ENCODE data around the gene C2CD4B. TPM values are rescaled to one million over a fixed set of nuclear protein-coding genes. Genes with fewer than 3 reads are reported as not detected.
A peak's percentile ranks its signal among the peaks of the same experiment; 100 is the strongest.

Gene C2CD4B
- total RNA-seq, 1 experiment from 2014 or later = not detected

DNA sequence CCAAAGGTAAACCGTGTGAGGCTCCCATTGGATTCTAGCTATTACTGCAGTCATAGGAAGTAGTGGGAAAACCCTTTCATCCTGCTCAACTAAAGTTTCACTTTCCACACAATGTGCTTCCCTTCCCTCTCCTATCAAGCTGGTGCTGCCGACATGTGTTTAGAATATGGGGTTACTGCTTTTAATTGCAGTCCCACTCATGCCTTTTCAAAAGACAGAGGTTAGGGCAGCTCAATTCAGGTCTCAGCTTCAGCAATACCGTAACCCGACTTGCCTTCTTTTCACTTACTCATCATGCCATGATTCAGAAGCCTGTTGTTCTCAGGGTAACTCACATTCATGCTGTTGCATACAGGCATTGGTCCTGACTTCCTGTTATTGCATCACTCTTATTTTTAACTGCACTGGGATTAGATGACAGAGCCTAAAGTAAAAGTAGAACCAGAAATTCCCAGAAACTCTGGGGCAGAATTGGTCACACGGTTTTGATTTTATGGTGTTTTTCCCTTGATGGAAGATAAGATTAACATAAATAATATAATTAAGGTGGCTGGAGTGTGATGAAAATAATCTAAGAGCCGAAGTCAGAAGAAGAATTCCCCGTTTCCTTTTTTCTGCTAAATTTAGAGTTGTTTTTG is 45.7 kb downstream of the C2CD4B start:
- peak; percentile 94 for DNase-seq (ENCODE audit: low read depth)

DNA sequence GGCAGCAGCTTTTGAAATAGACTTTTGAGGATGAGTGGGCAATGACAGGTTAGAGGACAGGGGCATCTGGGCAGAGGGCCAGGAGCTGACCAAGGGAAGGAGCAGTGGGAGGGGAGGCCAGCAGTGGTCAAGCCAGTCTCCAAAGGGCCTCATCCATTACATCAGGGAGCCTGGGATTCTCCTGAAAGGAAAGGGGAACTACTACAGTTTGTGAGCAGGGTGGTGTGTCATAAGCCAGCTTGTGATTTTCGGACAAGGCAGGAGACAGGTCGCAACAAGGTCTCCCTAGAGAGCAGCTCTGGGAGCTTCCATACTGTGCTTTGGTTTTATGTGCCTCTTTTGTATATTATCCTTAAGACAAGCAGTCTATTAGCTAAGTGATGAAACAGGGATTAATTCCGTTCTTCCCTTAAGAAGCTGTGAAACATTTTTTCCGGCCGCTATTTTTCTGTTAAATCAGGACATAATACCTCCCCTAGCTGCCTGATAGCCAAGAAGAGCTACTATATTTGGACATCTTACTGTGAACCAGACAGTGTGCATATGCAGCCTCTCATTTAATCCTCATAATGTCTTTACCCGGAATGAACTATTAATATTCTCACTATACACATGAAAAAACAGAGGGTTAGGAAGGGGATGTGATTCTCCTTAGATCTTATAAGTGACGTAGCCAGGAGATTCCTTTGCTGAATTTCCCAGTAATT is 46.4 kb downstream of the C2CD4B start:
- peak; percentile 22 for DNase-seq (ENCODE audit: low read depth)

DNA sequence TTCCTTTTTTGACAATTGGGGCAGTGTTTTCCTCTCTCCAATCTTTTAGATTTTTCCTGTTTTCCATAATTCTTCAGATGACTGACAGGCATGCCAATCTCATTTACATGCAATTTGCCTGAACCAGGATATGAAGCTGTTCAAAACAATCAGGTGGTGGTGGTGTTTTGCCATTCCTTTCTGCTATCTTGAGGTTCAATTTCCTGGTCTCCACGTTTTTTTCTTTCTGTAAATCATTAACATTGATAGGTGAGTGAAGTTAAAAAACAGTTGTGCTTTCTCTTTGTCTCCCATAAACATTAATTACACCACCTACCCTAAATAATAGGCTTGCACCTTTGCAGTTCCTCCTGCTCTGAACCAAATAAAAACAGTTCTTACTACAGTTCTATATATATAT is 49.2 kb downstream of the C2CD4B start:
- DNase-seq (ENCODE audit: low read depth) = no peak

Other genes starting within 250 kb of the C2CD4B start
- 9.8 and 12.5 TPM in 2 replicates for gene VPS13C, start 104.8 kb downstream of the C2CD4B start, total RNA-seq (2014; rRNA removed; shearing (Covaris generic))
- gene C2CD4A, start 98.3 kb downstream of the C2CD4B start, total RNA-seq (2014; rRNA removed; shearing (Covaris generic)) = 0.05 TPM in 1 of 2 replicates, not detected in the other
- gene TLN2, start 225.3 kb upstream of the C2CD4B start, total RNA-seq (2014; rRNA removed; shearing (Covaris generic)) = 7.3 and 19.2 TPM in 2 replicates

All from M059J (cell line).